ENCODE results near the gene RESP18. TPM values are rescaled to one million over a fixed set of nuclear protein-coding genes. Genes with fewer than 3 reads are reported as not detected.

The RESP18 gene
- total and polyA plus RNA-seq, 2 donors (not counting 1 experiment from before 2014, with no cell fraction given) = not detected

DNA sequence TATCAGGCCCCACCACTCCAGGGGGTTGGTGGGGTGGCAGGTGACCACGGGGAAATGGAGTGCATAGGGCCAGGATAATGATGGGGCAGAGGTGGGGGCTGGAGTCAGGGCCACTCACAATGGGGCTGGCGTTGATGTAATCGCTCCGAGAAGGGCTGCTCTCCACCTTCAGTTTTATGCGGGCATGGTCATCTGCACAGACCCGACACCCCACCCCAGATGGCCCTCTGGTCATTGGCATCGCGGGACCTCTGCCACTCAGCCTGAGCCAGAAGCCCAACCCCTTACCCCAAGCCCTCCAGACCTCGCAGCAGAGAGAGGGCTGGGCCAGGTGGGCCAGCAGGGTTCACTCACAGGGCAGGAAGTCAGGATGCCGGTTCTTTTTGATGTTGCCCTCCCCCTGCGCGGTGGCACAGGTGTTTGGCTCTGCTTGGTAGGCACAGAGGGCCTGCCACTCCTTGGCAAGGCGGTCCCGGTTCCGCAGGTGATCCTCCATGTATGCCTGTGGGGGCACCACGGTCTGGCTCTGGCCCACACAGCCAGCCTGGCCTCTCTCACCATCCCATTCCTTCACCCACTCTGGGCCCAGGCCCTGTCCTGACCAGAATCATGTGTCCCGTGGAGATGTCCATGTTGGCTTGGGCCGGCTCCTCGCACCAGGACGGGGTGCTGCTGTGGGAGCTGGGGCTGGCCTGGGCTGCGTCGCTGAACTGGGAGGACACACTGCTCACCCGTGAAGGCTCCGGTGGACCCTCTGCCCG is 35.7 kb downstream of the RESP18 start:
- CTCF ChIA-PET = interaction anchor here (0.9 to 10.3 kb wide), 12 partner anchors 17 to 238 kb away, joined by 3 to 239 read pairs (median 36); partner anchors contain the start of genes ABCB6, CNPPD1, DNAJB2 and NHEJ1
- Histone ChIP-seq H3K4me2 (replicated peaks; ENCODE audit: low read depth, low read length, poor library complexity, severe bottlenecking) (no peak overlapping the region), H3K36me3 (replicated peaks in 1 of 2; ENCODE audit: control extremely low read depth in 1 of 2, control insufficient read depth in 1 of 2, extremely low read depth in 1 of 2, insufficient read depth in 2 of 2, low read length in 1 of 2) (no peaks in the 10 kb centered on the region), H3K79me2 (ENCODE audit: control insufficient read depth, insufficient read depth, low read length) (no peaks in the 10 kb centered on the region), H3K4me3 (ENCODE audit: control extremely low read depth in 1 of 5, extremely low read depth in 1 of 5, insufficient read depth in 1 of 5, low read depth in 2 of 5, low read length in 4 of 5) (no peak overlapping the region), H3K27ac (ENCODE audit: low read length in 2 of 2) (no peak overlapping the region), H3K4me1 (ENCODE audit: control insufficient read depth in 2 of 2, insufficient read depth in 2 of 2, low read length in 2 of 2) (peaks cover 14 to 19% of the 10 kb centered on the region in 2 donors), H4K20me1 (ENCODE audit: control insufficient read depth, insufficient read depth, low read length, poor library complexity, severe bottlenecking) (no peaks in the 10 kb centered on the region), H3K9me3 (ENCODE audit: control extremely low read depth in 1 of 3, control insufficient read depth in 2 of 3, insufficient read depth in 1 of 3, low read length in 2 of 3) (no peaks in the 10 kb centered on the region), H3K9ac (ENCODE audit: low read length) (no peak overlapping the region), H2AFZ (ENCODE audit: insufficient read depth, low read depth, low read length, poor library complexity, severe bottlenecking) (no peak overlapping the region), H3K27me3 (replicated peaks in 1 of 4; ENCODE audit: control extremely low read depth in 1 of 4, control insufficient read depth in 3 of 4, insufficient read depth in 4 of 4, low read length in 3 of 4) (peaks cover 0 to 10% (median 1%) of the 10 kb centered on the region in 4 experiments)
- H3K4me1 Mint-ChIP-seq = peaks cover 16% of the 10 kb centered on the region
- POLR2A ChIA-PET = no interaction called here
- no peak overlapping the region for H3K4me3 Mint-ChIP-seq
- H3K9me3 Mint-ChIP-seq (ENCODE audit: insufficient read depth) = no peaks in the 10 kb centered on the region
- 86% methylated on average over 23 of the region's 25 CpGs for WGBS (ENCODE audit: insufficient coverage)
- peak overlapping the region; percentile 32 for H3K27ac Mint-ChIP-seq
- DNase-seq (peak; percentile 20), ATAC-seq (ENCODE audit: low read depth) (no peak)
- intact Hi-C loops (cut with micrococcal nuclease) = loop anchor here (5.0 kb wide), 1 partner anchor 90 kb away; the partner anchor contains the start of gene DNPEP
- peaks cover 13% of the 10 kb centered on the region for H3K27me3 Mint-ChIP-seq
- TF ChIP-seq, protein P1, sequence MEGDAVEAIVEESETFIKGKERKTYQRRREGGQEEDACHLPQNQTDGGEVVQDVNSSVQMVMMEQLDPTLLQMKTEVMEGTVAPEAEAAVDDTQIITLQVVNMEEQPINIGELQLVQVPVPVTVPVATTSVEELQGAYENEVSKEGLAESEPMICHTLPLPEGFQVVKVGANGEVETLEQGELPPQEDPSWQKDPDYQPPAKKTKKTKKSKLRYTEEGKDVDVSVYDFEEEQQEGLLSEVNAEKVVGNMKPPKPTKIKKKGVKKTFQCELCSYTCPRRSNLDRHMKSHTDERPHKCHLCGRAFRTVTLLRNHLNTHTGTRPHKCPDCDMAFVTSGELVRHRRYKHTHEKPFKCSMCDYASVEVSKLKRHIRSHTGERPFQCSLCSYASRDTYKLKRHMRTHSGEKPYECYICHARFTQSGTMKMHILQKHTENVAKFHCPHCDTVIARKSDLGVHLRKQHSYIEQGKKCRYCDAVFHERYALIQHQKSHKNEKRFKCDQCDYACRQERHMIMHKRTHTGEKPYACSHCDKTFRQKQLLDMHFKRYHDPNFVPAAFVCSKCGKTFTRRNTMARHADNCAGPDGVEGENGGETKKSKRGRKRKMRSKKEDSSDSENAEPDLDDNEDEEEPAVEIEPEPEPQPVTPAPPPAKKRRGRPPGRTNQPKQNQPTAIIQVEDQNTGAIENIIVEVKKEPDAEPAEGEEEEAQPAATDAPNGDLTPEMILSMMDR (IDR thresholded peaks at IDR 0.05) = no peak
- TF ChIP-seq EZH2 (IDR thresholded peaks at IDR 0.05; ENCODE audit: borderline replicate concordance, insufficient read depth, low read depth, low read length, poor library complexity, severe bottlenecking) = no peak

DNA sequence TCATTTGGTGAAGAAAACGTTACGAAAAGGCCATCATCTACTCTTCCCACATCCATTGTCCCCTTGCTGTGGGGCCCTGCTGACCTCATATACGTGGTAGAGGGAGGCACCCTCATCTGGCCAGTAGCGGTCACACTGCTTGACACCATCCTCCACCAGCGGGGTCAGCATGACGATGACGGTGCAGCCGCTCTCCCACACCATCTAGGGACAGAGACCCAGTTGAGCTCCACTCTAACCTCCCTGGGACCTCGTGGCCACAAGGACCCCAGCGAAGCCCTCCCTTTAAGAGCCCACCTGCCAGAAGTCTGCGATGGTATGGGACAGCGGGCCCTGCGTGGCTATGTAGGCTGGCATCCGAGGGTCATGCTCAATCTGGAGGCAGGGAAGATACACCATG is 36.4 kb downstream of the RESP18 start:
- no peak overlapping the region for H3K27ac ChIP-seq (ENCODE audit: low read length in 2 of 2)
- no peaks in the 10 kb centered on the region for H4K20me1 ChIP-seq (ENCODE audit: control insufficient read depth, insufficient read depth, low read length, poor library complexity, severe bottlenecking)
- 96% methylated on average over 12 of the region's 14 CpGs for WGBS (ENCODE audit: insufficient coverage)
- Mint-ChIP-seq H3K27ac (peak overlapping the region; percentile 50), H3K4me1 (peaks cover 16% of the 10 kb centered on the region), H3K4me3 (no peak overlapping the region), H3K9me3 (ENCODE audit: insufficient read depth) (no peaks in the 10 kb centered on the region), H3K27me3 (peaks cover 6% of the 10 kb centered on the region)
- H3K27me3 ChIP-seq (replicated peaks in 1 of 4; ENCODE audit: control extremely low read depth in 1 of 4, control insufficient read depth in 3 of 4, insufficient read depth in 4 of 4, low read length in 3 of 4) = peaks cover 0 to 10% (median 1%) of the 10 kb centered on the region in 4 experiments
- DNase-seq (peak; percentile 13), ATAC-seq (ENCODE audit: low read depth) (no peak)
- intact Hi-C loops (cut with micrococcal nuclease) = loop anchor here (5.0 kb wide), 1 partner anchor 91 kb away; the partner anchor contains the start of gene DNPEP
- H3K79me2 ChIP-seq (ENCODE audit: control insufficient read depth, insufficient read depth, low read length) = no peaks in the 10 kb centered on the region
- H3K4me3 ChIP-seq (ENCODE audit: control extremely low read depth in 1 of 5, extremely low read depth in 1 of 5, insufficient read depth in 1 of 5, low read depth in 2 of 5, low read length in 4 of 5) = no peak overlapping the region
- H3K36me3 ChIP-seq (replicated peaks in 1 of 2; ENCODE audit: control extremely low read depth in 1 of 2, control insufficient read depth in 1 of 2, extremely low read depth in 1 of 2, insufficient read depth in 2 of 2, low read length in 1 of 2) = no peaks in the 10 kb centered on the region
- peaks cover 14 to 19% of the 10 kb centered on the region in 2 donors for H3K4me1 ChIP-seq (ENCODE audit: control insufficient read depth in 2 of 2, insufficient read depth in 2 of 2, low read length in 2 of 2)
- no peaks in the 10 kb centered on the region for H3K9me3 ChIP-seq (ENCODE audit: control extremely low read depth in 1 of 3, control insufficient read depth in 2 of 3, insufficient read depth in 1 of 3, low read length in 2 of 3)
- POLR2A ChIA-PET = interaction anchor here (1.7 to 3.7 kb wide), 3 partner anchors 16 to 136 kb away, joined by 3 to 42 read pairs (median 5); partner anchors contain the start of genes DNAJB2 and NHEJ1
- no peak overlapping the region for H2AFZ ChIP-seq (ENCODE audit: insufficient read depth, low read depth, low read length, poor library complexity, severe bottlenecking)
- H3K4me2 ChIP-seq (replicated peaks; ENCODE audit: low read depth, low read length, poor library complexity, severe bottlenecking) = no peak overlapping the region
- CTCF ChIA-PET = interaction anchor here (1.3 to 10.3 kb wide), 17 partner anchors 17 to 266 kb away, joined by 4 to 239 read pairs (median 22); partner anchors contain the start of genes ABCB6, ANKZF1, ATG9A and CNPPD1
- no peak overlapping the region for H3K9ac ChIP-seq (ENCODE audit: low read length)
- TF ChIP-seq, protein P1 (IDR thresholded peaks at IDR 0.05) = no peak
- TF ChIP-seq EZH2 (IDR thresholded peaks at IDR 0.05; ENCODE audit: borderline replicate concordance, insufficient read depth, low read depth, low read length, poor library complexity, severe bottlenecking) = no peak
